HG02885 (cell line): ENCODE results near the gene JDP2.
"Not testable (repeated sequence)": the region's sequence is repeated elsewhere in the genome, so short reads cannot be mapped to it uniquely, and the experiment has no call there.

Source experiments
- ATAC-seq: cut with Tn5 transposase; IDR thresholded peaks from one replicate; pipeline ENCODE4 v1.9.1; 2021; ENCODE audit warnings: mild to moderate bottlenecking; ENCODE audit not compliant: unreplicated experiment, poor library complexity

Gene JDP2

DNA sequence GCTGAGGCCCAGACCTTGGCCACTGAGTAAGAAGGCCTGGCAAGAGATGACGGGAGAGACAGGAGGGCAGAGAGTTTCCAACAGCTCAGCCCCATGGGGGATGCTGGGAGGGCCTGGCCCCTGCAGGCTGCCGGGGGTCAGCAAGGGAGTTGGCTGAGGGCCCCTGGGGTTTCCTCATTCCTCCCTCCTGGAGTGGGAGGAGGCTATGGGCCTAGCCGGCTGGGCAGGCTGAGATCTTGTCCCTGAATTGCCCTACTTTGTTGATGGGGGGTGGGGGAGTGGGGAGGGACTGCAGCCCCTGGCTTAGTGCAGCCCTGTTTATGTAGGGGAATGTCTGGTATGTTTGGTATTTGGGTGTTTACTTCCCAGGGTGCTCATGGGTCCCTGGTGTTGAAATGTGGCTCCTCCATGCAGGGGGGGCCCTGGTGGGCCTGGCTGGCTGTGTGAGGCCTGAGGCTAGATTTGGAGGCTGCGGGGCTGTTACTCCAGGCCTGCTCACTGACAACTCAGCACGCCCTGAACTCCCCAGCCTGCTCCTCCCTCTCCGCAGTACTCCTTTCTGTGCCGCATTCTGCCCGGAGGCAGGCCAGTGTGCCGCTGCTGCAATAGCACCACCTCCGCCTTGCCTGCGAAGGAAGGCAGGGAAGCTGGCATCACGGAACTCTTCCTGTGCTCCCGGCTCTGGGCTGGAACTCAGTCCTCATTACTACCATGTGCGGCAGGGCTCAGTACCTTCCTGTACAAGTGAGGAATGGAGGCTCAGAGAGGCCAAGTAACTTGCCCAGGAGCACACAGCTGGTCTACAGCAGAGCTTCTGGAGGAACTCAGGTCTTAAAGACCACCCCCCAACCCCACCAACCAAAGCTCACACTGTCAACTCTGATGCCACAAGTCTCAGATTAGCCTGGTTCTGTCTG is 25.3 kb downstream of the JDP2 start:
- ATAC-seq, result no peak

DNA sequence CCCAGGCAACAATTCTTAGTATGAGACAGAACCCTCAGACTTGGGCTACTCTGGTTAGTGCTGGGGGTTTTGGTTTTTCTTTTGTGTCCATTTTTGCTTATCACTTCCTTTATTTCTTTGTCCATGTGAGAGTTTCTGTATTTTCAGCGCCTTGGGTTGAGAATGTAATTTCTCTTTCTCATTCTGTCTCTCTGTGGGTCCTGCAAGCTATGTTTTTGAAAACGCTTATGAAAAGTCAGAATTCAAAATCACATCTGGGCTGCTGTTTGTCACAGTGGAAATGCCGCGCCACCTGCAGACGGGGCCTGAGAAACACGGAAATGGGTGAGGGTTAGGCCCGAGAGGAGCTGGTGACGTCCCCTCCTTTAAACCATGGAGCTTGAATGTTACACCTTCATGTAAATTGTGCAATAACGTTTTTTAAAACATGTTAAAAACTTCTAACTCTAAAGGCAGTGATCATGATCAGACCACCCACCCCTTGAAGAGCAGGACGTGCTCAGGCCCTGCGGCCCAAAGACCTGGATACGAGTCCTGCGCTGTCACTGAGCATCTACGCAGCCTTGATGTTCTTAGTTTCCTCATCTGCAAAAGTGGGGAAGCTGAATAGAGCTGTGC is 26.1 kb downstream of the JDP2 start:
- ATAC-seq, result peak; percentile 50

DNA sequence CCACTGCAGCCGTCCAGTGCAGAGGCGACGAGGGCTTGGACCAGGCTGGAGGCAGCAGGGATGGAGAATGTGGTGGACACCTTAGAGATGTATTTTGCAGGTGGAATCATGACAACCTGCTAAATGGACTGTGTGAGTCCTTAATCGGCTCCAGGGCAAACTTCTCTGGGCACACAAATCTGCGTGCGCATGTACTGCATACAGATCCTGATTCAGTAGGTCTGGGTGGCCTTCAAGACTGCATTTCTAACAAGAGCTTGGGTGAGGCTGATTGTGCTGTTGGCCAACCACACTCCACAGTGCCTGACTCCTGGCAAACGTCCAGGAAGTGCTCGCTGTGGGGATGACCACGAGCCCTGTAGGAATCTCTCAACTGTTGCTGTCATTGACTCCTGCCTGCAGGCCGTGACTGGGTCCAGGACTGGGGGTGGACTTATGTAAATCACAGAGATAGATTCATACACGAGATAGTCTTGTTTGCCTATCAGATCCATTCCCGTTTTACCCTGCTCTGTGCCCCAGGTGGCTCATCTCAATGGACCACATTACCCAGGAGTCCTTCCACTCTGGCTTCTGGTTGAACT is 27.2 kb downstream of the JDP2 start:
- ATAC-seq, result no peak

DNA sequence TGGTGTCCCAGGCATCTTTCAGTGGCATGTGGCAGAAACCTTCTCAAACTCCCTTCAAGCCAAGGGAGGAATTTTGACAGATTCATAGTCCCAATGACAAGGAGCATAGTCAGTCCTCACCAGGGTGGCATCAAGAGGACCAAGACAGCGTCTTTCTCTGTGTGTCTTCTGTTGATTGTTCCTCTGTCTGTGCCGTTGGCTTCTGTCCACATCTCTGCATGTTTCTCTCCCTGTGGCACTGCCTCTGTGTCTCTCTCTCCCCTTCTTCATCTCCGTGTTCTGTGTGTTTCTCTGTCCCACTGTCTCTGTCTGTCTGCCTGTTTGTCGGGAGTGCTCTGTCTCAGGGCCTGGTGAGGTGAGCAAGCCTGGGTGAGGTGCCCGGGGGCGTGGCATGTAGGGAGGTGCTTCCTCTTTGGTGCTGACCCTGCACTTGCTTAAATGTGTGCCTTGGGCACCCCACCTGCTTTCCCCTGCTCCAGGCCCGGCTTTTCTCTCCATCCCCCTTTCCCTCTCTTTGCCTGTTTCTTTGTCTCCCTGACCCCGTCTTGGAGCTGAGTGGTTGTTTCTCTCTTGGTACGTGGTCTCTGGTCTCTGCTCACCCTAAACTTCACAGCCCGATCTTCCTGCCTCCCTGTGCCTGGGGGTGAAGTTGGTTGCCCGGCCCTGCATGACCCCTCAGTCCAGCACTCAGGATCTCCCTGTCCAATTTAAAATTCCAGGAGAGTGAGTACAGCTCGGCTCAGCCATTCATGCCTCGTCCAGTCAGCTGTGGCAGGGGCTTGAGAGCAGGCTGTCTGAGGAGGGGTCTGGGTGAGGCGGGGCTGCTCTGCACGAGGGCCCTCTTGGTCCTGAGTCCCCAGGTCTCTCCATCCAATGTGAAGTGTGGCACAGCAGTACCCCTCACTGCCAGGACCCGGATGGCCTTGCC is 28.5 kb downstream of the JDP2 start:
- no peak for ATAC-seq

DNA sequence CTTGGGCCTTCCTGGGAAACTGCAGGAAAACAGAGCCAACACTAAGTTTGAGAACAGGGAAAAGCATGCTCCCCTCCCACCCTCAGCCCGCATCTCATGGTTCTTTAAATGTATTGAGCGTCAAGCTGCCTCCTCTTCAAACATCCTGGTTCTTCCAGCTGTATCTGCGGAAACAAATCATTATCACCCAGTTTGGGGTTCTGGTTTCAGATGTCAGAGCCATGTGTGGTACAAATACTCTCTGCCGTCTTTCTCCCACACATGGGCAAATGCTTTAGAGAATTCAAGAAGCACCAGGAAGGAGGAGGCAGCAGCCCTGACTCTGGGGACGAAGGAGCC is 29.1 kb downstream of the JDP2 start:
- no peak for ATAC-seq

DNA sequence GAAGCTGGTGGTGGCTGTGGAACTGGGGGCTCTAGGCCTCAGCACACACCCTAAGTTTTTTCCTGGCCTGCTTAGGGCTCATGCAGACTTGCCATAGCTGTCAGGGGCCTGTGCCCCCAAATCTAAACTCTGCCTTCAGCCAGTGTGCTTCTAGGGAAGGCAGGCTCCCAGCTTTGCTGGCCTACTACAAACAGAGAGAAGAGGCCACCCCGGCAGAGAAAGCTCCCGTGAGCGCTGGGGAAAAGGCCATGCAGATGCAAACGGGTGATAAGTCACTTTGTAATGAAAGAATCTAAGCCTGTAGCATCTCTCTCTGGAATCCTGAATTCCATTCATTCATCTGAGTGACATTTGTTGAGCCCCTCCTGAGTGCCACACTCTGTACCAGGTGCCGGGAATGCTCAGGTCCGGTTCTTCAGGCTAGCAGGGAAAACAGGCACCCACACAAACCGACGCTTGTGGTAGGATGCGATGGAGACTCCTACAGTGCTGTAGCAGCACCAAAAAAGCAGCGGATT is 29.9 kb downstream of the JDP2 start:
- ATAC-seq, result no peak

DNA sequence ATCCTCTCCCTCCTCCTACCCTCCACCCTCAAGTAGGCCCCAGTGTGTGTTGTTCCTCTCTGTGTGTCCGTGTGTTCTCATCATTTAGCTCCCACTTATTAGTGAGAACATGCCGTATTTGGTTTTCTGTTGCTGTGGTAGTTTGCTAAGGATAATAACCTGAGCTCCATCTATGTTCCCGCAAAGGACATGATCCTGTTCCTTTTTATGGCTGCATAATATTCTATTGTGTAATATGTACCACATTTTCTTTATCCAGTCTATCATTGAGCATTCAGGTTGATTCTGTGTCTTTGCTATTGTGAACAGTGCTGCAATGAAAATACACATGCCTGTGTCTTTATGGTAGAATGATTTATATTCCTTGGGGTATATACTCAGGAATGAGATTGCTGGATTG is 30.5 kb downstream of the JDP2 start:
- no peak for ATAC-seq

DNA sequence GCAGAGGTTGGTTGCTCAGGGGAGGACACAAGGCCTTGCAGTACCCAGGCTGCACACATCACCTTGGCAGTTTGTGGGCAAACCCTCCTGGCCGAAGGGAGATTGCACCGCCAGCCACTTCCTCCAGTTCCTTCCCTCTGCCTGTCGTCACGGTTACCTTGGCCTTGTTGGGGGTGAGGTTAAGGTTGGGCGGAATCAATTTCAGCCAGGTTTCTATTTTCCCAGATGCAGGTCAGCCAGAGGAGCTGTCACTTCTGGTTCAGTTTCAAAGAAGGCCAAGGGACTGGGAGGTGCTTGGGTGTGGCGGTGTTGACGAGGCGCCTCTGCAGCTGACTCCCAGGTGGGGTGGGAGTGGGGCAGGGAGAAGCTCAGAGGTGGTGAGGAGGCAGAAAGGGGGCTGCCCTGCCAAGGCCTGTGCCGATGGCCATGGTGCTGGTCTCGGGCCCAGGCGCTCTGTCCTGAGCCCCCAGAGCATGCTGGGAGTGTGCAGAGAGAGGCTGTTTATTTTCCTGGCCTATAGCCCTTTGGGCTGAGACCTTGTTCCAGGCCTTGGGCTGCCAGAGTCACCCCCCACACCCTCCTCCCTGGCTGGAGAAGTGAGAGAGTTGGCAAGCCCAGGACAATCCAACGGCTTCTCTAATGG is 31.4 kb downstream of the JDP2 start:
- no peak for ATAC-seq

DNA sequence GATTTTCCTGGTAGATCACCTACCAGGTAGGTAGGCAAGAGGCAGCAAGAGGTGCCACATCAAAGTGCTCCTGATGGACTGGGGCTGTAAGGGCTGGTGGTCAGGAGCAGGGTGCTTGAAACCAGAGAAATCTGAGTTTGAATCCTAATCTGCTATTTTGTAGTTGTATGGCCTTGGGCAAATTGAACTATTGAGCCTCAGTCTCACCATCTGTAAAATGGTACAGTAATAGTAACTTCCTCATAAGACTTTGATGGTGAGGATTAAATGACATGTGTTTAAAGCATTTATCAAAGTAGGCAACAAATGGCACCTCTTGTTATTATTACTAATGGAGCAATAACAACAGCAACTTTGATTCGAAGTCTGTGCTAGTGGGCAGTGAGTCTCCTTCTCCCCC is 32.0 kb downstream of the JDP2 start:
- ATAC-seq, result no peak

DNA sequence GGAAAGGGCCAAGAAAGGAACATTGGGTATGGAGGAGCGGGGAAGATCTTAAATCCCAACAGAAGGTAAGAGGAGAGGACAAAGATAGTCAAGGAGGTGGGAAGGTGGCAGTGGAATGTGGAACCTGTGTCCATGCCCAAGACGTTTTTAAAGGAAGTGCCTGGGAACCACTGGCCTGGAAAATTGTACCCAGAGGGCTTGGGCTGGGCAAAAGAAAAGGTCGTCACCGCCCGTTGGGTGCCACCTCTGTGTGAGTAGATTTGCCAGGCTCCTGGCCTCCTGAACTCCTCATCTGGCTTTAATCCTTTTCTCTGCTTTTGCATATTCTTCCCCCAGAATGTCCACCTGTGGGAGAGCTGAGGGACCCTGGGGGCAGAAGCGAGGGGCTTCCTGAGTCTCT is 32.6 kb downstream of the JDP2 start:
- ATAC-seq, result no peak

DNA sequence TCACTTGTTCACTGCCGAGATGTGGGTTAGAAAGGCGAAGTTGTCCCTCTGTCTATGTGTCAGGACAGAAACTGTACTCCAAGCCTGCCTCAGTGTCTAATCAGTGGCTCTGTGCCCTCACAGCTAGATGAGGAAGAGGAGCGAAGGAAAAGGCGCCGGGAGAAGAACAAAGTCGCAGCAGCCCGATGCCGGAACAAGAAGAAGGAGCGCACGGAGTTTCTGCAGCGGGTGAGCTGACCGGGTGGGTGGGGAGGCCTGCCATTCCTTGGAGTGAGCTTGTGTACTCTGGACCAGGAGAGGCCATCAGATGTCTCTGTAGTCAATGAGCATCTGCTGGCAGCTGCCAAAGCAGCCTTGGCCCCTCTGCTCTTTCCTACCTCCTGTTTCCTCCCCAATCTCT is 33.5 kb downstream of the JDP2 start:
- no peak for ATAC-seq

DNA sequence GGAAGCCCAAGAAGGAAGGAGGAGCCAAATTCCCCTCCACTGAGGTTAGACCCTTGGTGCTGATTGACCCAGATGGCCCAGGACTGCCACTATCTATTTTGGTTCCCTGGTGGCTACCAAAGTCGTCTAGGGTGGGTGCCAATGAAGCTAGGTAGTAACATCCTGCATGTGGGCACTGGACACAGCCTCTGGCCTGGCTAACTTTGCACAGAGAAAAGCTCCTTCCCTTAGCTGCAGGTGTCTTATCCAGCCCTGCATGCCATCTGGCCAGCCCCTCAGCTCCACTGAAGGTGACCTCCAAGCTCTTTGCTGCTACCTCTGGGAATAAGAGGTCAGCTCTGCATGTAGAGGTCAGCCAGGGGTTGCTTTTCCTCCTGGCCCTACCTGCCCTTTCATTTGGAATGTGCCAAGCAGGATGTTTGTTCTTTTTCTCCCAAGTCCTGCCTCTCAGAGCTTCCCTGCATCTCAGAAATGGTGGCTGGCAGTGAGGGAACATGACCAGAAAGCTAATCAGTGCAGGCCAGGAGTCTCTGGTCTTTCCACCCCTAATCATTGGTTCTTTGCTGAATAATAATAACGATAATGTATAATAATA is 34.0 kb downstream of the JDP2 start:
- ATAC-seq, result no peak

DNA sequence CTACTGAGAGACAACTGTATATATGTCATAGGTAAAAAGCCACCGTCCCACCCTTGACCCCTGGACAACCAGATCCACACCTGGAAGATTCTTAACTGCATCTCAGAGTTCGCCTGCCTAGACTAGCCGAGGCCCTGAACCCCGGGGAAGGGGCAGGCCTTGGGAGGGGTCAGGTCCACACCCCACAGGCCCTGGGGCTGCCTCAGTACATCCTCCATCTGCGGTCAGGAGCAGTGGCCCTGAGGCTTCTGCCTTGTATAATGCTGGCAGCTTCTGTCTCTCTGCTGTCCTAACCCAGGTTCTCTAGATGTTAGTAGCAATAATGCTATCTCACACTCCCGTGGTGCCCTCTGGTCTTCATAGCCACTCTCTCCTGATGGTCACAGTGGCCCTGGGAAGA is 36.8 kb downstream of the JDP2 start:
- ATAC-seq, result no peak

DNA sequence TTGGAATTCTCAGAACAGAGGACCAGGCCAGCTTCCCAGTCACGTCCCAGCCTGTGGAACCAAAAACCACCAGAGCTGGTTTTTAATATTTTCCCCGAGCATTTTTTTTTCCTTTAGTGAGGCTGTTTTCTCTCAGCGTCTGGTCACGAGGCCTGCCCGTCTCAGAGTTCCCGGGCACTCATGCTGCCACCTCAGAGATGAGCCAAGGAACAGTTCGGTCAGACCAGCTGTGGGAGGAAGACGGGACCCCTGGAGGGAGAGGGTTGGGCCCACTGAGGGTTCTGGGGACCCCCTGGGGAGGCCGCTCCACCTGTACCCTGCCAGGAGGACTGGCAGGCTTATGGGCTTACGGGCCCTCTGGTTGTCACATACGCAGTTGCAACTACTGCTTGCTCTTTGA is 39.9 kb downstream of the JDP2 start:
- no peak for ATAC-seq

DNA sequence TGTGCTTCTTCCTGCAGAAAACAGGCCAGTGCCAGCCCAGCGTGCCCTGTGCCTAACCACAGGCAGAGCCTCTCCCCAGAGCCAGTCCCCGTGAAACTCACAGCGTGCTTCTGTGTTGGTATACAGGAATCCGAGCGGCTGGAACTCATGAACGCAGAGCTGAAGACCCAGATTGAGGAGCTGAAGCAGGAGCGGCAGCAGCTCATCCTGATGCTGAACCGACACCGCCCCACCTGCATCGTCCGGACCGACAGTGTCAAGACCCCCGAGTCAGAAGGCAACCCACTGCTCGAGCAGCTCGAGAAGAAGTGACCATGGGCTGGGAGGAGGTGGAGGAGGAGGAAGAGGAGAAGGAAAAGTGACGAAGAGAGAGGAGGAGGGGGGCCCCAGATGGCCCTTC is 41.3 kb downstream of the JDP2 start:
- ATAC-seq, result no peak

DNA sequence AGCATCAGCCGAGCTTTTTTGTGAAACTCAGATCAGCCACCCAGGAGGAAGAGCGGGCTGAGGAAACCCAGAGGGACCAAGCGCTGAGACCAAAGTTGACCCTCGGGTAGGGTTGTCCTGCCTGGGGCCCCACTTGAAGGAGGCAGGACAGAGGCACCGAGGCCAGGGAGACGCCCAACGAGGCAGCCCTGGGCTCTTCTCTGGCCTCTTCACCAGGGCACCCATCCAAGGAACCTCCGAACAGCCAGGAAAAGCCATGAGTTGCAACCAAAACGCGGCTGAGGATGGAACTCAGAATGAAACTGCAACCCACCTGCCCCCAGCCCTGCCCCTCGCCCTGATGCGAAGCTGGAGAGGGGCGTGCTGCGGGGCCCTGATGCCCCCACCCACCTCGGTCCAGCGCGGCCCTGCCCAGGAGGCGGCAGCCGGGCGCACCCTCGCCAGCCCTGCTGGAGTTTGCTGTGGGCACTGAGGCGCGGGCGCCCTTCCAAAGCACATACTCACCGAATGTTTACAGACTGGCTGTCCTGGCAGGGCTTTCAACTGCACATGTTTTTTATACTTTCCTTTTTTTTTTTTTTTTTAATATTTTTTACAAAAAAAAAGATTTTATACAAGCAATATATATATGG is 41.9 kb downstream of the JDP2 start:
- ATAC-seq, result no peak

DNA sequence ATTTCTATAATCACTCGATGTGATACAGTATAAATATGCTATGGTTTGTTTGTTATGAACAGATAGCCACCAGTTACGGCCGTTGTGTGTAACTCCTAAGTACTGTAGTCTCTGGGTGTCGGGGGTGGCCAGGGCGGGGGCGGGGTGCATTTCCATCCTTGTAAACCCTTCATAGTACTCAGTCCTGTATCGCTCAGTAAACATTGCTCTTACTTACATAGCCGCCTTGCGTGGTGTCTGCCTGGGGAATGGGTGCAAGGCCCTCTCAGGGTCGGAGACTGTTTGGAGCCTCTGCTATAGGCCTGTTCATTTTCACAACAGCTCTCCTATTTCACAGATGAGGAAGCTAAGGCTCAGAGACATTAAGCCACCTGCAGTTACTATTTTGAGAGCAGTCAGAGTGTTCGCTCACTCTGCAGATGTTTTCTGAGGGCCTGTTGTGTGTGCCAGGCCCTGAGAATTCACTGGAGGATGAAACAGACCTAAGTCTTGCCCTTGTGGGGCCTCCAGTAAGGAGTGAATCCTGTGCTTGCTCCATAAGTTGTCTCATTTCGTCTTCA is 42.5 kb downstream of the JDP2 start:
- ATAC-seq, result no peak

DNA sequence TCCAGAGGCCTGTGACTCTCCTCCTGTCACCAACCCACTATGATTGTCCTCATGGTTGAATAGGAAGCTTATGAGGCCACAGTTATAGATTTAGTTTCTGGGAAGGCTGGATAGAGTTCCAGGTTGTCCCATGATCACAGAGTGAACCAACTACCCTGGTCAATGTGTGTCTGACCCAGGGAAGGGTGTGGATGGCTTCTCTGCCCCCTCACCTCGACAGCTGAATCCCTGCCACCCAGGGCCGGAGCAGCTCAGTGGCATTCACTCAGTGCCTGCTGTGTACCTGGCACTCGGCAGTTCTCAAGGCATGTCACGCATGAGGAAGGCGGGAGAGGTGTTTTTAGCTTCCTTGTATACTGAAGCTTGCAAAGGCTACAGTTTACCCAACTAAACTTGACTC is 43.2 kb downstream of the JDP2 start:
- no peak for ATAC-seq

DNA sequence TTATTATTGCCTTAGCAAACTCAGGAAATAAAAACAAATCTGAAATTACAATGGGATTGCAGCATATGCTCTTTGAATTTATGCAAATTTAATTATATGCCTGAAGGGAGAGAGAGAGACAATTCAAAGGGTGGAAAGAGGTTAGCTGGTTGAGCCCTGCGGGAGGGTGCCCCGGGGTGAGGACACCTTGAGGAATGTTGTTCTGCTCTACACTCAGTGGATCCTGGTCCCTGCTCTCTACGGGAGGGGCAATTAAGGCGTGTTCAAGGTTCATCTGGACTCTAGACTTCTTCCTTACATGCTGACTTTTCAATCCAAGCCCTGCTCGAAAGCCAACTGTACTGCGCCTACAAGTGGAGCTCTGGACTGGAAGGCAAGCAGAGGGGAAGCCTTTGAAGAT is 46.3 kb downstream of the JDP2 start:
- ATAC-seq, result not testable (repeated sequence)
